ENCODE data around the gene PLSCR2.
"Not testable (repeated sequence)": the region's sequence is repeated elsewhere in the genome, so short reads cannot be mapped to it uniquely, and the experiment has no call there.

Gene PLSCR2

GRCh38 chr3:146412711-146413110 lies 56.6 kb downstream of the PLSCR2 start:
- H3K36me3 Mint-ChIP-seq (ENCODE audit: low read depth); H3K9me3 Mint-ChIP-seq; H3K27ac Mint-ChIP-seq; H3K4me3 Mint-ChIP-seq; H3K4me1 Mint-ChIP-seq (ENCODE audit: low read depth); H3K27me3 Mint-ChIP-seq: not testable (repeated sequence)

- H3K9me3 Mint-ChIP-seq: peaks cover 10% of the 10 kb centered on the region
- H3K4me1 Mint-ChIP-seq (ENCODE audit: low read depth): no peaks in the 10 kb centered on the region
- H3K36me3 Mint-ChIP-seq (ENCODE audit: low read depth): no peaks in the 10 kb centered on the region
These were observed 61.4 kb downstream of the PLSCR2 start for GRCh38 chr3:146407956-146408355.

GRCh38 chr3:146404436-146404835 lies 64.9 kb downstream of the PLSCR2 start:
- Mint-ChIP-seq H3K4me1 (ENCODE audit: low read depth) (no peaks in the 10 kb centered on the region), H3K27ac (no peak overlapping the region), H3K36me3 (ENCODE audit: low read depth) (no peaks in the 10 kb centered on the region), H3K27me3 (no peaks in the 10 kb centered on the region), H3K4me3 (no peak overlapping the region), H3K9me3 (no peaks in the 10 kb centered on the region)

More at GRCh38 chr3:146407956-146408355, 61.4 kb downstream of the PLSCR2 start:
- Mint-ChIP-seq H3K4me3 (no peak overlapping the region), H3K27me3 (no peaks in the 10 kb centered on the region), H3K27ac (no peak overlapping the region)

GRCh38 chr3:146403792-146404191 lies 65.6 kb downstream of the PLSCR2 start:
- no peaks in the 10 kb centered on the region for H3K4me1 Mint-ChIP-seq (ENCODE audit: low read depth)
- H3K36me3 Mint-ChIP-seq (ENCODE audit: low read depth): no peaks in the 10 kb centered on the region
- no peaks in the 10 kb centered on the region for H3K27me3 Mint-ChIP-seq
- no peaks in the 10 kb centered on the region for H3K9me3 Mint-ChIP-seq
- H3K27ac Mint-ChIP-seq: no peak overlapping the region
- no peak overlapping the region for H3K4me3 Mint-ChIP-seq

- no peak overlapping the region for H3K27ac Mint-ChIP-seq
- peaks cover 8% of the 10 kb centered on the region for H3K4me1 Mint-ChIP-seq (ENCODE audit: low read depth)
- H3K4me3 Mint-ChIP-seq: no peak overlapping the region
- H3K36me3 Mint-ChIP-seq (ENCODE audit: low read depth): no peaks in the 10 kb centered on the region
- peaks cover 4% of the 10 kb centered on the region for H3K27me3 Mint-ChIP-seq
- H3K9me3 Mint-ChIP-seq: no peaks in the 10 kb centered on the region
These were observed 72.6 kb downstream of the PLSCR2 start for GRCh38 chr3:146396792-146397191.

GRCh38 chr3:146395164-146395563 lies 74.2 kb downstream of the PLSCR2 start:
- Mint-ChIP-seq H3K27ac (no peak overlapping the region), H3K4me1 (ENCODE audit: low read depth) (peaks cover 8% of the 10 kb centered on the region), H3K9me3 (no peaks in the 10 kb centered on the region), H3K27me3 (peaks cover 4% of the 10 kb centered on the region), H3K36me3 (ENCODE audit: low read depth) (no peaks in the 10 kb centered on the region), H3K4me3 (no peak overlapping the region)

GRCh38 chr3:146390957-146391356 lies 78.4 kb downstream of the PLSCR2 start:
- Mint-ChIP-seq H3K27ac (no peak overlapping the region), H3K27me3 (peaks cover 8% of the 10 kb centered on the region), H3K4me3 (no peak overlapping the region), H3K4me1 (ENCODE audit: low read depth) (no peaks in the 10 kb centered on the region), H3K36me3 (ENCODE audit: low read depth) (no peaks in the 10 kb centered on the region), H3K9me3 (no peaks in the 10 kb centered on the region)

GRCh38 chr3:146390006-146390772 lies 79.2 kb downstream of the PLSCR2 start:
- H3K4me3 Mint-ChIP-seq: no peak overlapping the region
- peaks cover 8% of the 10 kb centered on the region for H3K27me3 Mint-ChIP-seq
- H3K9me3 Mint-ChIP-seq: no peaks in the 10 kb centered on the region
- no peaks in the 10 kb centered on the region for H3K4me1 Mint-ChIP-seq (ENCODE audit: low read depth)
- no peaks in the 10 kb centered on the region for H3K36me3 Mint-ChIP-seq (ENCODE audit: low read depth)
- no peak overlapping the region for H3K27ac Mint-ChIP-seq

GRCh38 chr3:146387566-146387965 lies 81.8 kb downstream of the PLSCR2 start:
- Mint-ChIP-seq H3K4me3 (no peak overlapping the region), H3K36me3 (ENCODE audit: low read depth) (no peaks in the 10 kb centered on the region), H3K9me3 (no peaks in the 10 kb centered on the region), H3K27me3 (peaks cover 5% of the 10 kb centered on the region), H3K4me1 (ENCODE audit: low read depth) (no peaks in the 10 kb centered on the region), H3K27ac (no peak overlapping the region)

GRCh38 chr3:146386936-146387335 lies 82.4 kb downstream of the PLSCR2 start:
- H3K4me3 Mint-ChIP-seq: no peak overlapping the region

GRCh38 chr3:146384786-146385185 lies 84.6 kb downstream of the PLSCR2 start:
- Mint-ChIP-seq H3K4me1 (ENCODE audit: low read depth) (no peaks in the 10 kb centered on the region), H3K27ac (no peak overlapping the region)

More at GRCh38 chr3:146386936-146387335, 82.4 kb downstream of the PLSCR2 start:
- Mint-ChIP-seq H3K4me1 (ENCODE audit: low read depth) (no peaks in the 10 kb centered on the region), H3K9me3 (no peaks in the 10 kb centered on the region), H3K27me3 (peaks cover 5% of the 10 kb centered on the region), H3K27ac (no peak overlapping the region), H3K36me3 (ENCODE audit: low read depth) (no peaks in the 10 kb centered on the region)

More at GRCh38 chr3:146384786-146385185, 84.6 kb downstream of the PLSCR2 start:
- H3K9me3 Mint-ChIP-seq: no peaks in the 10 kb centered on the region
- no peak overlapping the region for H3K4me3 Mint-ChIP-seq
- peaks cover 5% of the 10 kb centered on the region for H3K27me3 Mint-ChIP-seq
- H3K36me3 Mint-ChIP-seq (ENCODE audit: low read depth): no peaks in the 10 kb centered on the region
